HepG2 (cell line): ENCODE measurements around the gene ACER3. TPM values are rescaled to one million over a fixed set of nuclear protein-coding genes. Genes with fewer than 3 reads are reported as not detected.

Source experiments
- KMT2B ChIP-seq: IDR thresholded peaks from 2 replicates; pipeline ENCODE4 v1.6.1; 2016; ENCODE audit warnings: missing genetic modification reagents, missing compliant biosample characterization
- NFIC ChIP-seq: IDR thresholded peaks from 2 replicates; pipeline ENCODE4 v1.6.1; 2012; ENCODE audit warnings: mild to moderate bottlenecking, low read length, inconsistent platforms
- ZBTB10 ChIP-seq: sonication (generic); formaldehyde crosslinking; IDR thresholded peaks from 2 replicates; pipeline ENCODE4 v1.4.0; 2020; ENCODE audit warnings: missing genetic modification reagents, borderline replicate concordance
- ZBTB21 ChIP-seq: sonication (generic); formaldehyde crosslinking; IDR thresholded peaks from 2 replicates; pipeline ENCODE4 v1.4.0; 2020; ENCODE audit warnings: missing genetic modification reagents
- ZNF121 ChIP-seq: sonication (generic); formaldehyde crosslinking; IDR thresholded peaks from 2 replicates; pipeline ENCODE4 v1.5.0; 2020; ENCODE audit warnings: mild to moderate bottlenecking, missing genetic modification reagents
- ZNF256 ChIP-seq: sonication (generic); formaldehyde crosslinking; conservative IDR thresholded peaks from 2 replicates; pipeline ENCODE4 v1.4.0; 2020; ENCODE audit warnings: missing genetic modification reagents
- ZNF280D ChIP-seq: sonication (generic); formaldehyde crosslinking; IDR thresholded peaks from 2 replicates; pipeline ENCODE4 v1.5.1; 2020; ENCODE audit warnings: mild to moderate bottlenecking, missing genetic modification reagents
- ZNF549 ChIP-seq: sonication (generic); formaldehyde crosslinking; IDR thresholded peaks from 2 replicates; pipeline ENCODE4 v1.5.0; 2020; ENCODE audit warnings: missing genetic modification reagents
- ZNF609 ChIP-seq: sonication (generic); formaldehyde crosslinking; IDR thresholded peaks from 2 replicates; pipeline ENCODE4 v1.4.0; 2020; ENCODE audit warnings: mild to moderate bottlenecking, missing genetic modification reagents, borderline replicate concordance
- polyA plus RNA-seq, 8 experiments: library from polyadenylated mRNA; depleted of rRNA in 3 of 8; stranded (reverse) in 7 of 8; unstranded in 1 of 8; fragments of >200 nt; fragmentation: Illumina TruSeq in 4 of 8; extraction: Trizol in 4 of 8; gene quantifications; 2 replicates each; pipeline versions ENCODE4 v1.2.1 to v1.2.3, GENCODE V29; 2011 to 2016; ENCODE audit warnings: low read depth in 4 of 8, missing spikeins in 1 of 8, mixed read lengths in 1 of 8; ENCODE audit not compliant: insufficient read depth in 1 of 8
- total RNA-seq, 5 experiments: library from RNA; depleted of rRNA; stranded (reverse); fragments of >200 nt; fragmentation: Illumina TruSeq; extraction: Trizol; gene quantifications; 2 replicates each; pipeline ENCODE4 v1.2.3, GENCODE V29; 2016; ENCODE audit warnings: low read depth in 1 of 5
- TF ChIP-seq, protein P1 (sequence below): sonication (generic); formaldehyde crosslinking; IDR thresholded peaks from 2 replicates; pipeline ENCODE4 v1.4.0; 2020; ENCODE audit warnings: mild to moderate bottlenecking, missing genetic modification reagents

The ACER3 gene
- total and polyA plus RNA-seq, 2 of the 13 experiments (the other 11 are each of a cell fraction or from before 2014, with no cell fraction given), result 6.0 to 9.8 TPM

GRCh38 chr11:76962583-76963416, 102.1 kb downstream of the ACER3 start (continued):
- TF ChIP-seq ZNF609 (peak; percentile 90), ZNF121 (no peak), KMT2B (no peak), ZBTB10 (CRISPR knock-in tag) (no peak), ZNF280D (no peak), ZBTB21 (CRISPR knock-in tag) (no peak), ZNF549 (CRISPR knock-in tag) (no peak), ZNF256 (CRISPR knock-in tag) (no peak), NFIC (peak; percentile 65; the same call in 1 of the 2 replicates)
- TF ChIP-seq, protein P1, sequence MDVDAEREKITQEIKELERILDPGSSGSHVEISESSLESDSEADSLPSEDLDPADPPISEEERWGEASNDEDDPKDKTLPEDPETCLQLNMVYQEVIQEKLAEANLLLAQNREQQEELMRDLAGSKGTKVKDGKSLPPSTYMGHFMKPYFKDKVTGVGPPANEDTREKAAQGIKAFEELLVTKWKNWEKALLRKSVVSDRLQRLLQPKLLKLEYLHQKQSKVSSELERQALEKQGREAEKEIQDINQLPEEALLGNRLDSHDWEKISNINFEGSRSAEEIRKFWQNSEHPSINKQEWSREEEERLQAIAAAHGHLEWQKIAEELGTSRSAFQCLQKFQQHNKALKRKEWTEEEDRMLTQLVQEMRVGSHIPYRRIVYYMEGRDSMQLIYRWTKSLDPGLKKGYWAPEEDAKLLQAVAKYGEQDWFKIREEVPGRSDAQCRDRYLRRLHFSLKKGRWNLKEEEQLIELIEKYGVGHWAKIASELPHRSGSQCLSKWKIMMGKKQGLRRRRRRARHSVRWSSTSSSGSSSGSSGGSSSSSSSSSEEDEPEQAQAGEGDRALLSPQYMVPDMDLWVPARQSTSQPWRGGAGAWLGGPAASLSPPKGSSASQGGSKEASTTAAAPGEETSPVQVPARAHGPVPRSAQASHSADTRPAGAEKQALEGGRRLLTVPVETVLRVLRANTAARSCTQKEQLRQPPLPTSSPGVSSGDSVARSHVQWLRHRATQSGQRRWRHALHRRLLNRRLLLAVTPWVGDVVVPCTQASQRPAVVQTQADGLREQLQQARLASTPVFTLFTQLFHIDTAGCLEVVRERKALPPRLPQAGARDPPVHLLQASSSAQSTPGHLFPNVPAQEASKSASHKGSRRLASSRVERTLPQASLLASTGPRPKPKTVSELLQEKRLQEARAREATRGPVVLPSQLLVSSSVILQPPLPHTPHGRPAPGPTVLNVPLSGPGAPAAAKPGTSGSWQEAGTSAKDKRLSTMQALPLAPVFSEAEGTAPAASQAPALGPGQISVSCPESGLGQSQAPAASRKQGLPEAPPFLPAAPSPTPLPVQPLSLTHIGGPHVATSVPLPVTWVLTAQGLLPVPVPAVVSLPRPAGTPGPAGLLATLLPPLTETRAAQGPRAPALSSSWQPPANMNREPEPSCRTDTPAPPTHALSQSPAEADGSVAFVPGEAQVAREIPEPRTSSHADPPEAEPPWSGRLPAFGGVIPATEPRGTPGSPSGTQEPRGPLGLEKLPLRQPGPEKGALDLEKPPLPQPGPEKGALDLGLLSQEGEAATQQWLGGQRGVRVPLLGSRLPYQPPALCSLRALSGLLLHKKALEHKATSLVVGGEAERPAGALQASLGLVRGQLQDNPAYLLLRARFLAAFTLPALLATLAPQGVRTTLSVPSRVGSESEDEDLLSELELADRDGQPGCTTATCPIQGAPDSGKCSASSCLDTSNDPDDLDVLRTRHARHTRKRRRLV (CRISPR knock-in tag), result no peak
